ENCODE measurements around the gene MAOA. TPM values are rescaled to one million over a fixed set of nuclear protein-coding genes. Genes with fewer than 3 reads are reported as not detected.
"Not testable (repeated sequence)": the region's sequence is repeated elsewhere in the genome, so short reads cannot be mapped to it uniquely, and the experiment has no call there.

The MAOA gene
- polyA plus RNA-seq, 1 donor: 0.52 TPM

DNA sequence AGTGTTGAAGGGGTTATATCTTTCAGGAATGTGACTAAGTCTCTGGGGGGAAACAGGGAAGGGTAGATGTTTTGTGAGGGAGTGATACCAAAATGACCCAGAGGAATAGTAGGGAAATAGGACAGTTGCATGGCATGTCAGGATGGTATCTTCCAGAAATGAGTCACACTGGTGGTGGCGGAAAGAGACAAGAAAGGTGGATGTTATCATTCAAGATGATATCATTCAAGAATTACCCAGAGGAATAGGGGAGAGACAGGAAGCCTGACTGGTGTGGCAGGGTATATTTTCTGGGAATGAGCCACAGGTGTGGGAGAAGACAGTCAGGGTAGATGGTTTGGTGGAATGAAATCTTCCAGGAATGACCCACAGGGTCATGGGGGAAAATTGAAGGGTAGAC lies 61.1 kb downstream of the MAOA start:
- DNase-seq (ENCODE audit: low read depth): no peak

DNA sequence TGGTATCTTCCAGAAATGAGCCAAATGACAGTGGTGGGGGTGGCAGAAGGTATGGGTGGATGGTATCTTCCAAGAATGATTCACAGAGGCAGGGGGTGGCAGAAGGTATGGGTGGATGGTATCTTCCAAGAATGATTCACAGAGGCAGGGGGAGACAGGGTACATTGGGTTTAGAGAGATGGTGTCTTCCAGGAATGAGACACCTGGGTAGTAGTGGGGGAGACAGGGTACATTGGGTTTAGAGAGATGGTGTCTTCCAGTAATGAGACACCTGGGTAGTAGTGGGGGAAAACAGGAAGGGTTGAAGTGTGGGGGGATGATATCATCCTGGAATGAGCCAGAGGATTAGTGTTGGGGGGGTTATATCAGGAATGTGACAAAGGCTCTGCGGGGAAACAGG lies 62.0 kb downstream of the MAOA start:
- DNase-seq (ENCODE audit: low read depth): no peak

- DNase-seq (ENCODE audit: low read depth): no peak
Observed at GRCh38 chrX:43718546-43718945, 62.4 kb downstream of the MAOA start.

DNA sequence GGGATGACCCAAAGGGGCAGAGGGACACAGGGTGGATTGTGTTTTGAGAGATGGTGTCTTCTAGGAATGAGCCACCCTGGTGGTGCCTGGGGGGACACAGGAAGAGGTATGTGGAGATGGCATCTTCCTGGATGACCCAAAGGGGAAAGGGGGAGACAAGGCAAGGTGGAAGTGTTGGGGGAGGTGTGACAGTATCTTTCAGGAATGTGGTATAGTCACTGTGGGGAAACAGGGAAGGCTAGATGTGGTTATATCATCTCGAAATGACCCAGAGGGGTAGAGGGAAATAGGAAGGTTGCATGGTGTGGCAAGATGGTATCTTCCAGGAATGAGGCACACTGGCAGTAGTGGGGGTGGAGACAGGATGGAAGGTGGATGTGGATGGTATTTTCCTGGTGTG lies 62.9 kb downstream of the MAOA start:
- DNase-seq (ENCODE audit: low read depth): no peak

- DNase-seq (ENCODE audit: low read depth): no peak
Observed at GRCh38 chrX:43720082-43720481, 64.0 kb downstream of the MAOA start.

- DNase-seq (ENCODE audit: low read depth): no peak
Observed at GRCh38 chrX:43720961-43721360, 64.9 kb downstream of the MAOA start.

GRCh38 chrX:43725227-43725626 lies 69.1 kb downstream of the MAOA start:
- not testable (repeated sequence) for DNase-seq (ENCODE audit: low read depth)

GRCh38 chrX:43727254-43727653 lies 71.2 kb downstream of the MAOA start:
- not testable (repeated sequence) for DNase-seq (ENCODE audit: low read depth)

GRCh38 chrX:43728002-43728401 lies 71.9 kb downstream of the MAOA start:
- no peak for DNase-seq (ENCODE audit: low read depth)

DNA sequence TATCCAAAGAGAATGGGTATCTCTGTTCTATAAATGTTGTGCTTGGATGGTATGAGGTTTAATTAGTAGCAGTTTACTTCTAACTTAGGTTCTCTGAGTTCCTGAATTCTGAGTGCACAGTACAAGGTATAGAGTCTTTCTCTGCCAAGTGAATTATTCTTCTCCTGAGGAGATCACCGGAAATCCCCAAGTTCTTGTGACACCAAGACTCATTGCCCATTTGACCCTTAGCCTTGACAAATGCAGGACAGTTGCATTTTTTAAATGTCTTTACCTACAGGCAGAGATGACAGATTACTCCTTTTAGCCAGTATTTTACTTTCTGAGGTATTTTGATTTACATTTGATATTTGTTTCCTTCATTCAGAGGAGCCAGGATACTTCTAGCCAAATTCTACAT lies 72.9 kb downstream of the MAOA start:
- no peak for DNase-seq (ENCODE audit: low read depth)

GRCh38 chrX:43731086-43731485 lies 75.0 kb downstream of the MAOA start:
- DNase-seq (ENCODE audit: low read depth): no peak

- no peak for DNase-seq (ENCODE audit: low read depth)
Observed at GRCh38 chrX:43733699-43734098, 77.6 kb downstream of the MAOA start.

- DNase-seq (ENCODE audit: low read depth): no peak
Observed at GRCh38 chrX:43734444-43734843, 78.3 kb downstream of the MAOA start.

DNA sequence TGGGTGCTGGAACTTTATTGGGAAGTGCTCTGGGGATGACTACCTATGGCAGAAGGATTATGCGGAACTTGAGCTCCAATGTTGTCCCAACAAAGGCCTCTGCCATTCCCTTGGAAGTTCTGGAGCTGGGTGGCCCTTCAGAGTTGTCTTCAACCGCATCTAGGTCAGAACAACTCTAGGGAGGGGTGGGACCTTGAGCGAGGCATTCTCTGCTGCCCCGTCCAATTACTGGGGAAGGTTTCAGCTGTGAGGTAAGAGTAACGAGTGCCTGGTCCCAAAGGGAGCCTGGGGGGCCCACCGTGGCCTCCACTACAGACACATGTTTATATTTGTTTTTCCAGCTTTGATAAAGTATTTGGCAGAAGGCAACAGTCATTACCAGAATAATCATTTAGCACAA lies 79.4 kb downstream of the MAOA start:
- DNase-seq (ENCODE audit: low read depth): no peak

- DNase-seq (ENCODE audit: low read depth): no peak
Observed at GRCh38 chrX:43735957-43736356, 79.9 kb downstream of the MAOA start.

GRCh38 chrX:43741843-43742573 lies 85.9 kb downstream of the MAOA start:
- no peak for DNase-seq (ENCODE audit: low read depth)

DNA sequence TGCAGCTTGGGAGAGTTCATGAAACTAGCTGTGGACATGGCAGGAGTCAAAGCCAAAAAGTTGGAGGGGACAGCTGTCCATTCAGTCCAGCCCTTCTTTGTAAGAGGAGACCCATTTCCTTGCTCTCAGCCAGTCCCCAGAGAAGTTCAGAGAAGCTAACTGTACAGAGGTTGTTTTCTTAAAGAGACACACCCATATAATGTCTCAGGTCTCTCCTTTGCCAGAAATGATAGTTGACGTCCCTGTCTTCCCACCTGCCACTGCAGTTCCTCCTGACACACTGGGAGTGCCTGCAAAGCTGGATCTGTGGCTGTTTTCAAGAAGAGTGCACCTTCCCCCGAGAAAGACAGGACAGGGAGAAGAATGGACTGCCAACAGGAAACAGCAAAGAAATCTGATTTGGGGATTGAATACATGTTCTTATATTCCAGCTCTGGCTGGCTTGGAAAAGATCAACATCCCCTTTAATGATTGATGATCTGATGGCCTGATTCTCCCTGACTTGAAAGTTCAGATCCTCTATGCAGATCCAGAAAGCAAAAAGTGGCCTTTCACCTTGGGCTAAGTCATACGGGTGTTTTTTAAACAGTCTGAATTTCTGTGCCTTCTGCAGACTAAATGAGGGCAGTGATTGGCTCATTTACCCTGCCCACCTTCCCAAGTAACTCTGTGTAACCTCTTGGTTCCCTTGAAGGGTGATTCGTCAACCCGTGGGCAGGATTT lies 87.2 kb downstream of the MAOA start:
- no peak for DNase-seq (ENCODE audit: low read depth)

DNA sequence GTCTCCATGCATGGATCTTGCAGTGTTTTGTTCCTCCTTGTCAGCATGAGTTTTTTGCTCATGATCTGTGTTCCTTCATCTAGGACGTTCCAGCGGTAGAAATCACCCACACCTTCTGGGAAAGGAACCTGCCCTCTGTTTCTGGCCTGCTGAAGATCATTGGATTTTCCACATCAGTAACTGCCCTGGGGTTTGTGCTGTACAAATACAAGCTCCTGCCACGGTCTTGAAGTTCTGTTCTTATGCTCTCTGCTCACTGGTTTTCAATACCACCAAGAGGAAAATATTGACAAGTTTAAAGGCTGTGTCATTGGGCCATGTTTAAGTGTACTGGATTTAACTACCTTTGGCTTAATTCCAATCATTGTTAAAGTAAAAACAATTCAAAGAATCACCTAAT lies 88.2 kb downstream of the MAOA start:
- no peak for DNase-seq (ENCODE audit: low read depth)

- DNase-seq (ENCODE audit: low read depth): no peak
Observed at GRCh38 chrX:43745938-43746721, 90.0 kb downstream of the MAOA start.

DNA sequence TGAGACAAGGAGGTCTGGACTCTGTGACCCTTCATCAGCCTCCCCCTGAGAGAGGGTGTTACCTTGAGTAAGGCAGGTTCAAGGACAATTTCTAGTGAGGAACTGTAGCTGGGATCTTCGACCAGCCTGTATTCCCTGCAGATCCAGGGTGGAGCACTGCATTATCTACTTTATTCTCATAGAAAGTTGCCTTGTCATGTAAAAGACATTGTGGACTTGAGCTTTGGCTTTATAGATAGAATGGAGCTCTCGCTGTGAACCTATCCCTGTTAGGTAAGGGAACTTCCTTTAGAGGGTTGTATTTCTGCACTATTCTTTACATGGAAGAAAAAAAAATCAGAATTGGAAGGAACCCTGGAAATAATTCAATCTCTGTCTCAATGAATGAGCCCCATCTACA lies 91.4 kb downstream of the MAOA start:
- DNase-seq (ENCODE audit: low read depth): no peak

DNA sequence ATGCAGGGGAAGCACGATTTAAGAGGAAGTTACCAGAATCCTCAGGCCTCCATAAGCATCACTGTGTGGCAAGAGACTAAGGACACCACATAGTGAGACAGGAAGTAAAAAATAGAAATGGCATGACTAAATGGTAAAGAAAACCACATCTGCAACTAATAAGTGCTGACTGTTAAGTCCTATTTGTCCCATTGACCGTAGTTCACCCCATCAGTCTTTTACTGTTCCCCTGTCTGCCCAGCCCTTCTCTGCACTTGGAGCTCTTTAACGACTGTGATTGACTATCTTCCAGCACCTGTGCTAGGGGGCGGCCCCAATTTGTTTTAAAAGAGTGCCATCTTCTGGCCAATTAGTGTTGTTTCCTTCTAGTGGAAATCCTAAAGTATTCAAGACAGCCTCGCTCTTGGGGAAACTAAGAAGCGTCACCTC lies 94.2 kb downstream of the MAOA start:
- no peak for DNase-seq (ENCODE audit: low read depth)

DNA sequence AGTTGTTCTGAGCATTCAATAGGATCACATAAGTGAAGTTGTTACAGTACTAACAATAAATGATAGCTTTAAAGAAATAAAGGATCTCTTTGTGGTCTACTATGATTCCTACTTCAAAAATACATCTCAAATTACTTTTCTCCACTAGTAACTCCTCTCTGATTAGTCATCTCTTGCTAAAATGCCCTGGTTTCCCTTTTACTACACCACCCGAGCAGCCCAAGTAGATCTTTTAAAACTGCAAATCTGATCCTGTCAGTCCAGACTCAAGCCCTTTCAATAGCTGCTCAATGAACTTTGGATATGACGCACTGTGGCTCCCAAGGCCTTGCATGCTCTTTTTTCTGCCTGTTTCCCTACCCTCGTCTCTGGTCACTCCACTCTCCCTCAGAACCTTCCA lies 97.5 kb downstream of the MAOA start:
- no peak for DNase-seq (ENCODE audit: low read depth)

DNA sequence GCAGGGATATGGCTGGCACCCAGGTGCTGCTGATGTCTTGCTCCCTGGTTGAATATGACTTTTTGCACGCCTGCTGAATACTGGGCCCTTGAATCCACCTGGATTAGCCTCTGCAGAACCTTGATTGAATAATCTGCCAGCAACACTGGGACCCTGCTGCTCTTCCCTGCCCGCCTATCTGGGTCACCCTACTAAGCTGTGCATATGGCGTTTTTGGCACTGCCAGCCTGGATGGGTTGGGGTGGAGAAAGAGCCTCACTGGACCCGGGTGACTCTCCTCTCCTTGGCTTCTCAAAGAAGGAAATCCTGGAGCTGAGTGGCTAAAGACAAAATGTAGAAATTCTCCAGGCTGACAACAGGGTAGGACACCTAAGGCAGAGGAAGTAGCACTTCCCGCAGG lies 100.0 kb downstream of the MAOA start:
- no peak for DNase-seq (ENCODE audit: low read depth)

All from forelimb muscle (tissue), 1 donor.